ENCODE data around the gene MANSC1.

GRCh38 chr12:12353807-12354206 lies 3.8 kb upstream of the MANSC1 start:
- TF ChIP-seq, protein P1, sequence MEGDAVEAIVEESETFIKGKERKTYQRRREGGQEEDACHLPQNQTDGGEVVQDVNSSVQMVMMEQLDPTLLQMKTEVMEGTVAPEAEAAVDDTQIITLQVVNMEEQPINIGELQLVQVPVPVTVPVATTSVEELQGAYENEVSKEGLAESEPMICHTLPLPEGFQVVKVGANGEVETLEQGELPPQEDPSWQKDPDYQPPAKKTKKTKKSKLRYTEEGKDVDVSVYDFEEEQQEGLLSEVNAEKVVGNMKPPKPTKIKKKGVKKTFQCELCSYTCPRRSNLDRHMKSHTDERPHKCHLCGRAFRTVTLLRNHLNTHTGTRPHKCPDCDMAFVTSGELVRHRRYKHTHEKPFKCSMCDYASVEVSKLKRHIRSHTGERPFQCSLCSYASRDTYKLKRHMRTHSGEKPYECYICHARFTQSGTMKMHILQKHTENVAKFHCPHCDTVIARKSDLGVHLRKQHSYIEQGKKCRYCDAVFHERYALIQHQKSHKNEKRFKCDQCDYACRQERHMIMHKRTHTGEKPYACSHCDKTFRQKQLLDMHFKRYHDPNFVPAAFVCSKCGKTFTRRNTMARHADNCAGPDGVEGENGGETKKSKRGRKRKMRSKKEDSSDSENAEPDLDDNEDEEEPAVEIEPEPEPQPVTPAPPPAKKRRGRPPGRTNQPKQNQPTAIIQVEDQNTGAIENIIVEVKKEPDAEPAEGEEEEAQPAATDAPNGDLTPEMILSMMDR (IDR thresholded peaks at IDR 0.05), result no peak
- TF ChIP-seq POLR2A (IDR thresholded peaks at IDR 0.05), result no peak
